ENCODE measurements around the gene HEY2.
"Not testable (repeated sequence)": the region's sequence is repeated elsewhere in the genome, so short reads cannot be mapped to it uniquely, and the experiment has no call there.

HEY2 gene

GRCh38 chr6:125804264-125804663, 54.8 kb downstream of the HEY2 start:
- DNase-seq (ENCODE audit: insufficient read length): no peak
- FAIRE-seq: peak; percentile 82
- TF ChIP-seq TAF1 (IDR thresholded peaks at IDR 0.05; ENCODE audit: borderline replicate concordance, low read depth, low read length): no peak
- no peak for TF ChIP-seq POLR2AphosphoS5 (IDR thresholded peaks at IDR 0.05; ENCODE audit: low read depth, low read length)
- TF ChIP-seq POLR2A (IDR thresholded peaks at IDR 0.05; ENCODE audit: low read depth, low read length): no peak

GRCh38 chr6:125804866-125805425, 55.5 kb downstream of the HEY2 start:
- not testable (repeated sequence) for FAIRE-seq; DNase-seq (ENCODE audit: insufficient read length)

DNA sequence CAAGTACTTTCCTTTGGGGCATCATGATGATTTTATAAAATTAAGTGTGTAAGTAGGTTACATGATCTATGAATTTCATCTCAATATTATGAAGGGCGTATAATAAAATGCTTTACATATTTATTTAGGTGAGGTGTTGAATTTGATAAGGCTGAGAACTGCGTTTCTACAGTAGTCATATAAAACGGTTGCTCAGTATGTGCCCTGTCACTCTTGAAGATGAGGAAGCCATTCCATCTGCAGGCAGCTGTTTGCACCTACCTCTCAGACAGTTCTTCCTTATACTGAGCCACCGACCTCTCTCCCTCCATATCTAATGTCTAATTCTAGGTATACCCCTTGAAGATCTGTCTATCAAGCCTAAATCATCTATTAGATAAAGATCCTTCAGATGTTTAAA, 57.4 kb downstream of the HEY2 start:
- FAIRE-seq (no peak), DNase-seq (ENCODE audit: insufficient read length) (no peak)
- TF ChIP-seq POLR2A (IDR thresholded peaks at IDR 0.05; ENCODE audit: low read depth, low read length) (no peak), POLR2AphosphoS5 (IDR thresholded peaks at IDR 0.05; ENCODE audit: low read depth, low read length) (no peak), TAF1 (IDR thresholded peaks at IDR 0.05; ENCODE audit: borderline replicate concordance, low read depth, low read length) (no peak)

- TF ChIP-seq POLR2A (IDR thresholded peaks at IDR 0.05; ENCODE audit: low read depth, low read length) (no peak), POLR2AphosphoS5 (IDR thresholded peaks at IDR 0.05; ENCODE audit: low read depth, low read length) (no peak), TAF1 (IDR thresholded peaks at IDR 0.05; ENCODE audit: borderline replicate concordance, low read depth, low read length) (no peak)
- FAIRE-seq (peak; percentile 44), DNase-seq (ENCODE audit: insufficient read length) (no peak)
Measured at GRCh38 chr6:125807293-125807692, 57.9 kb downstream of the HEY2 start.

GRCh38 chr6:125808060-125808459, 58.6 kb downstream of the HEY2 start:
- FAIRE-seq: peak; percentile 36

GRCh38 chr6:125808591-125808990, 59.2 kb downstream of the HEY2 start:
- FAIRE-seq (no peak), DNase-seq (ENCODE audit: insufficient read length) (no peak)
- TF ChIP-seq POLR2A (IDR thresholded peaks at IDR 0.05; ENCODE audit: low read depth, low read length) (no peak), TAF1 (IDR thresholded peaks at IDR 0.05; ENCODE audit: borderline replicate concordance, low read depth, low read length) (no peak), POLR2AphosphoS5 (IDR thresholded peaks at IDR 0.05; ENCODE audit: low read depth, low read length) (no peak)

More at GRCh38 chr6:125808060-125808459, 58.6 kb downstream of the HEY2 start:
- DNase-seq (ENCODE audit: insufficient read length): no peak
- no peak for TF ChIP-seq POLR2AphosphoS5 (IDR thresholded peaks at IDR 0.05; ENCODE audit: low read depth, low read length)

GRCh38 chr6:125809570-125810170, 60.2 kb downstream of the HEY2 start:
- DNase-seq (ENCODE audit: insufficient read length) (no peak), FAIRE-seq (no peak)
- TF ChIP-seq POLR2AphosphoS5 (IDR thresholded peaks at IDR 0.05; ENCODE audit: low read depth, low read length) (no peak), POLR2A (IDR thresholded peaks at IDR 0.05; ENCODE audit: low read depth, low read length) (no peak), TAF1 (IDR thresholded peaks at IDR 0.05; ENCODE audit: borderline replicate concordance, low read depth, low read length) (no peak)

DNA sequence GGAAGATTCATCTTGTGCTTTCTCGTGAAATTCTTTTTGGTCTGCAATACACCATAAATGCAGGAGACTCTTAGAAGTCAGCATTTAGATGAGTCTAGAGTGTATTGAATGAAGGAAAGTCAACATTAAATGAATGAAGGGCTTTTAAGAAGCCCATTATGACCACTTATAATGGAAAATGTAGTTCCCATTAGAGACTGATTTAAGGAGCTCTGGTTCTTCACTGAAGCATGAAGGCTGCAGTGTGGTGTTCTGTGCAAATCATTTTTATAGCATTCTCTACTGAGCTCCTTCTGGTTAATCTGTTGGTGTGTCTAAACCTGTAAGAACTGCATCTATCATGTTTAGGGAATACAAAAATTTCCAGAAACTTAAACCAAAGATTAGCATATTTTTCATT, 61.0 kb downstream of the HEY2 start:
- DNase-seq (ENCODE audit: insufficient read length) (no peak), FAIRE-seq (no peak)
- no peak for TF ChIP-seq POLR2AphosphoS5 (IDR thresholded peaks at IDR 0.05; ENCODE audit: low read depth, low read length)
- TF ChIP-seq TAF1 (IDR thresholded peaks at IDR 0.05; ENCODE audit: borderline replicate concordance, low read depth, low read length): no peak
- no peak for TF ChIP-seq POLR2A (IDR thresholded peaks at IDR 0.05; ENCODE audit: low read depth, low read length)
